GM21529 (cell line): Measurements from ENCODE around the gene MARCHF9.

Experiments
- ATAC-seq: cut with Tn5 transposase; IDR thresholded peaks from one replicate; pipeline ENCODE4 v1.9.1; 2021; ENCODE audit not compliant: unreplicated experiment

Gene MARCHF9

DNA sequence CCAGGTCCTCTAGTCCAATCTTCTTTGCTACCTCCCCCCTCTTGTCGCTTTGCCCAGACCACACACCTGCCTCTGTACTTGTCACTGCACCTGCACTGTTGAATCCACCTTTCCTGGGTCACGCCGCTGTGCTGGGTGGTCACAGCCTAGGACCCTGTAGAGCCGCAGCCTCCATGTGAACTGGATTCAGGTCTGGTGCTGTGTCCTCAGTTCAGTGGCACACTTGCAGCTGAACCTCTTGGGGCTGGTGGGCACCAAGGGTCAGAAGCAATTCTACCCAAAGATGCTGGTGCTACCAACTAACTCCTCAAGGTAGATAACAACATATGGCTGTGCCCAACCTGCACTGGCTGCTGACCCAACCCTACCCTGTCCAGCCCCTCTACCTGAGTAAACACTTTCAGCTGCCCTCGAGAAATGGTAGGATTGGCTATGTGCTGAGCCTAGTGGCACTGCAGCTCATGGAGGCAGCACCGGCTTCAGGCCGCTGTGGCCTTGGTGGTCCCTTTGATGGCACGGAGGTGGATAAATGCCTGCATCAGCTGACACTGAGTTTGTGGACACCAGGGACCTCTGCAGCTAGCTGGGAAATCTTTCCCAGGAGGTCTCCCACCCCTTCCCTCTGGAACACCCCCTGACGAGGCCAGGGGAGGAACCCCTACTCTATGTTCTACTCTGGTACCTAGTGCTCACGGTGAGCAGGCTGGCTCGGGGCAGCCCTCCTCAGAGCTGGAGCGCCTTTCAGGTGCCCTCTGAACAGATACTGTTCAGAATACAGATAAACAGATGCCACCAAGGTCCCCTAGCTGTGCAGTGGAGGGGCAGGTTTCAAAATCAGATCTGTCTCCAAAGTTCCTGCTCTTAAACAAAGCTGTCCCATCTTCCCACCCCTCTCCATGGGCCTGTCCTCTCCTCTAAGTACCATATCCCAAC lies 30.6 kb upstream of the MARCHF9 start:
- no peak for ATAC-seq

DNA sequence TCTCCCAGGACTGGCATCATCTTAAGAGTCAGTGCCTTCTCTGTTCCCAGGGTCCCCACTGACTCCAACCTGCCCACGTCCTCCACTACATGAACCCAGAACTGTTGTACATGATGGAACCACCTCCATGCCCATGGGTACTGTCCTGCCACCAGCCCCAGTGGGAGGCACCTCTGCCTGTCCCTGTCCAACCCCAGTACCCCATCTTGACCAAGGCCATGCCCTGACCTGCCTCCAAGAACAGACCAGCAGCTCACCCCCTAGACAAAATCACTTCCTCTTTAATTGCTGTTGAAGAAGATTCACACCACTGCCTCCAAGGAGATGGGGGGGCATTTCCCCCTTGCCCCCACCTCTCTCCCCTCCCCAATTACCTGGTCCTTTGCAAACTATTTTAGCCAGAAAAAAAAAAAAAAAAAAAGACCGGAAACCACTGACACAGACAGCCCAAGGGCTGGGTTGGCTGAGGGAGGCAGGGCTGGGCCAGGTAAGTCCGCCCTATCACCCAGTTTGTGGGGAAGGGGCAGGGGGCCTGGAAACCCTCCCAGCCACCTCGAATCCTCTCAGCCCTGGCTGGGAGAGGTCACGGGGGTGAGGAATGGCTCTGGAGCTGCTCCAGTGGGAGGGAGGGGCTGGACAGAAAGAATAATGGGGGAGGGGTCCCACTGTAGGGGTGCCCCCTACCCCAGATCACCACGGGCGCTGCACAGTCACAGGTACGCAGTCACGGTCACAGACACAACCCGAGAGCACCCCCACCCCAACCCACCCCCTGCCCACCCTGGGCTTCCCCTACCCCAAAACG lies 29.8 kb upstream of the MARCHF9 start:
- no peak for ATAC-seq

DNA sequence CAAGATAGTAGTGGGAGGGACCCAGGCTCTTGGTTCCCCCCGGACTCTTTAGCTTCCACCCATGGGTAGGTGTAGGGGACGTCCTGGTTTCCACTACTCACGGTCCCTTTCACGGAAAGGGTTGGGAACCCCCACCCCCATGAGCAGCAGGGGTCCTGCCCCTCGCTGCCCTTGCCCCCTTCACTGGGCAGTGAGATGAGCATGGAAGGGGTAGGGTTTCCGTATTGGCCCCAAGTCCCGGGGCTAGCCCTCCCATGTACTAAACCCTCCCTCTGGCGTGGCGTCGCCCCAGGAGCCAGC lies 29.1 kb upstream of the MARCHF9 start:
- no peak for ATAC-seq

DNA sequence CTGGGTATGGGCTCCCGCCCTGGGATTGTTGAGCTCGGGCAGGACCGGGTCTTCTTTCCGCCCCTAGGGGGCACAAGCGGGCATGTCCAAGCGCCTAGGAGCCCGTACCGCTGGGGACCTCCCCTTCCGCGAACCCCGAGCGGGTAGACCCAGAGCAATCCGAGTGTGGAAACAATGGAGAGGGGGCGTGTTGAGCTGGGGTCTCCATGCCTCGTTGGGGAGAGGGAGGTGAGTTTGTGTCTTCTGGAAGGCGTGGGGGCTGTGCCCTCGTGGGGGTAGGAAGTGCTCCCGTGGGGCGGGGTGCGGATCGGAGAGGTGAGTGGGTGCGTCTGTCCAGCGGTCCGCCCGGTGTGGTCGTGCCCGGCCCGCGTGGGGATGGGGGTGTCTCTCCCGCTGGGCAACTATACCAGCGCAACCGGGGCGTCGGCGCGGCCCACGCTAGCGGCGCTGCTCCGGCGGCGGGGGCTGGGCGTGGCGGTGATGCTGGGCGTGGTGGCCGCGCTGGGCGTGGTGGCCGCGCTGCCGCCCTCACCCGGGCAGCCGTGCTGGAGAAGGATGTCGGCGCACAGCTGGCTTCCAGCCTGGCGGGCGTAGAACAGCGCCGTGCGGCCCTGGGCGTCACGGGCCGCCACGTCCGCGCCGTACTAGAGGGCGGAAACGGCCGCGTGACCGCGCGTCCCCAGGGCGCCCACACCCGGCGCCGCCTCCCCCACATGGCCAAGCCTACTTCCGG lies 28.6 kb upstream of the MARCHF9 start:
- no peak for ATAC-seq

DNA sequence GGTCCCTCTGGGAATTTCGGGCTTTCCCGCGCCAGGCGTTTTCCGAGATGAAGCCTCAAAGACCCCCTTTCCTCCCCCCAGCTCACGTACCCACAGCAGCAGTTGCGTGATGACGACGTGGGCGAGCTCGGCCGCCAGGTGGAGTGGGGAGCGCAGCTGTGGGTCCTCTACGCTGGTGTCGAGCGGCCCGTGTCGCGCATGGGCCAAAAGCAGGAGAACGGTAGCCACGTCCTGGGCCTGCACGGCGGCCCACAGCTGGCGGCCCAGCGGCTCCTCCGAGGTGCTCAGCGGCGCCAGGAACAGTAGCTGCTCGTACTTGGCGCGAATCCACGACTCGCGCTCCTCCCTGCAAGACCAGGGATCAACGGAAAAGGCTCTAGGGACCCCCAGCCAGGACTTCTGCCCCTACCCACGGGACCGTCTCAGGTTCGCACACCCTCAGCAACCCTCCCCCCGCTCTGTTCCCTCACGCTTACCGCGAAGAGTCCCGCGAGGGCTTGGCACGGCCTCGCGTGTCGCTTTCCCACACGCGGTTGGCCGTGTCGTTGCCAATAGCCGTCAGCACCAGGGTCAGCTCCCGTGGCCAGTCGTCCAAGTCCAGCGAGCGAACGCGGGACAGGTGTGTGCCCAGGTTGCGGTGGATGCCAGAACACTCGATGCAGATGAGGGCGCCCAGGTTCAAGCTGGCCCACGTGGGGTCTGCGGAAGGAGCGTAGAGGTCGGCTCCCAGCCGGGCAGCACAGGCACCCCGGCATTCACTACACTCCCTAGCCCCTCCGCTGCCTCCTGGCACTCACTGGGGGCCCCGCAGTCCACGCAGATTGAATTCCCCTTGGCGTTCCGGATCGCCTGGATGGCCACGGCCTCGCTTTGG lies 27.8 kb upstream of the MARCHF9 start:
- ATAC-seq, result no peak

DNA sequence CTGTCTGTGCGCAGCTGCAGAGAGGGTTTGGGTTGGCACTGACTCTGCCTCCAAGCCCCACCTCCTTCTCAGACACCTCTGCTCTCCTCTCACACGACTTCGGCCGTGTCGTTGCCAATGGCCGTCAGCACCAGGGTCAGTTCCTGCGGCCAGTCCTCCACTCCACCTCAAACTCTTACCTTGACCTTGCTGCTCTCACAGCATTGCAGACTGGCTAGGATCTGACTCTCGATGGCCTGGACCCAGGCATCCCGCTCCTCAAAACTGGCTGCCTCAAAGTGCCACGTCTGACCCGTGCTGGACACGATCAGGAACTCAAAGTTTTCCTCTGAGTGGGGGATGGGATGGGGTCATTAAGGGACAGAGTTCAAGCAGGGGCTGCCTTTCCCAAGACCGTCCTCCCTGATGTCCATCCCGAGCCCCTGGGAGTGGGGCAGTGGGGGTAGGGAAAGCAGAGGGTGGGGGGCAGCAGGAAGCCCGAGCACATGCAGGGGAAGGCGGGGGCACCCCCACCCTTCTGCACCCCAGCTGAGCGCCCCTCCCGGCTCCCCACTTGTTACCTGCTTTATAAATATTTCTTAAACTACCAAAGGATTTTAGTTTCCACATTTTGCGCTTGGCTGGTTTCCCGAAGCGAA lies 27.0 kb upstream of the MARCHF9 start:
- ATAC-seq, result no peak

DNA sequence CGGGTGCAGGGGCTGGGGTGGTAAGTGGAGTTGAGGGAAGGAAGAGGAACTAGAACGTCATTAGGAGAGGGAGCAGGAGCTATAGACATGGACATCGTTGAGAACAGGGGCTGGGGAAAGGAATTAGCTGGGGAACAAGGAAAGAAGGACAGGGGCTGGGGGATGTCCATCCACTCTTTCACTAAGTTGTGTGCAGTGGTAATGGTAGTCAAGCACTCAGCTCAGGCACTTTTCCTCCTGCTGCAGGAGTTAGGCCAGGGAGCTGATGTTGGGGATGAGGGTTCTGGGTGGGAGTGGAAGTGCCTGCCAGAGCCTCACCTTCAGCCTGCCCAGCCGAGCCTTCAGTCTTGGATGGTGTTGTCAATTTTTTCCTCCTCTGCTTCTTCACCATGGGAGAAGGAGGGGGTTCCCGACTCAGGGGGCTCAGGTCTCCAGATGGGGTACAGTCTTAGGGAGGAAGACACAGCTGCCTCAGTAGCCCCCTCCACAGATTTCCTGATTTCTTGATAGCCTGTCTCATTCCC lies 25.5 kb upstream of the MARCHF9 start:
- no peak for ATAC-seq

DNA sequence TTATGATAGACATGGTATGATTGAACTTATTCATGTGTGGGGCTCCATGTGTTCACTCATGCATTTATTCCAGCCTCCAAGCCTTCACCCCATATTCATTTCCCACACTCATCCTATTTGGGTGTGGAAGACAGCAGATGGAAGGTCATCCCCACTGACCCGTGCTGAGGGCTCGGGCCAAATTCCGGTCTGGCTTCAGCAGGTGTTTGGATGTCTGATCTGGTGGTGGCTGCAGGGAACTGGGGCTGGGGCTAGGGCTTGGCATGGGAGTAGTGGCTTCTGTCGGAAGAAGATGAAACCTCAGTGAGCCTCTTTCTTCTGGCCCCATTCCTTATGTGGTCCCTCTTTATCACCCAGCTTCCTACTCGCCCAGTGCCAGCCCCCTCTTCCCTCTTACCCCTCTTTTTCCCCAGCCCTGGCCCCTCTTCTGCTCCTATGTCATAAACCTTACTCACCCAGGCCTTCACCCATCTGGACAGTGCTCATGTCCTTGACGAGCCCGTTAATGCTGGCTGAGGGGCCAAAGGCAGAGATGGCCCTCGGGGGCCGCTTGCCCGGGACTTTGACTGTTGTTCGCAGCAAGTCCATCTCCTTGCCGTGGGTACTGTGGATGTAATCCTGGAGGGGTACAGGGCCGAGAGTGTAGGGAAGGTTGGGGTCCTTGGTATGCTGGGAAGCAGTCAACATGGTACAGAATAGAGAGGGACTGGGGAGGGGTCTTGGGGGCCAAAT lies 24.4 kb upstream of the MARCHF9 start:
- ATAC-seq, result no peak

DNA sequence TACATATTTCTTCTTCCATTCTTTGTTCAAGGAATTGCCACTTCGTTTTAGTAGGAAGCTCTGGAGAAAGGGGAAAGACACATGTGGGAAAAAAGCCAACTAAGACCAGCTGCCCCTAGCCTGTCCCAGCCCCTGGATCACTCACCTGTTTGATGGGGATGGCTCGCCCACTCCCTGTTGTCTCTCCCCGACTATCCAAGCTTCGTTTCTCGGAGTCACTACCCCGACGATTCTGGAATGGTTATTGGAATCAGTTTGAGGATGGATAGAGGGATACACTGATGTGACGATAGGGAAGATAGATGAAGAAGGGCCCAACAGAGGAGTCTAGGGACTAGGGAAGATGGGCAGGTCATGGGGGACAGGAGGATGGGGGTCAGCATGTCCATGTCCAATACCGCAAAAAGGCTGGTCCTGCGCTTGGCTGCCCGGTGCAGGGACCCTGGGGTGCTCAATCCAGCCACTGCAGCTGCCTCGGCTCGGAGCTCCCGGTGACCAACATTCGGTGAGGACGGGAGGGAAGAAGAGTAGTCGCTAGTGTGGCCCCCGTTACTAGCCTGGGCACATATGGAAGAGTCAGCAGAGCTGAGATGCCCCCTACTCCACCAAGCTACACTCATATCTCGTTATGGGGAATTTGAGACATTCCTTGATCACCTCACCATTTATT lies 23.4 kb upstream of the MARCHF9 start:
- no peak for ATAC-seq

DNA sequence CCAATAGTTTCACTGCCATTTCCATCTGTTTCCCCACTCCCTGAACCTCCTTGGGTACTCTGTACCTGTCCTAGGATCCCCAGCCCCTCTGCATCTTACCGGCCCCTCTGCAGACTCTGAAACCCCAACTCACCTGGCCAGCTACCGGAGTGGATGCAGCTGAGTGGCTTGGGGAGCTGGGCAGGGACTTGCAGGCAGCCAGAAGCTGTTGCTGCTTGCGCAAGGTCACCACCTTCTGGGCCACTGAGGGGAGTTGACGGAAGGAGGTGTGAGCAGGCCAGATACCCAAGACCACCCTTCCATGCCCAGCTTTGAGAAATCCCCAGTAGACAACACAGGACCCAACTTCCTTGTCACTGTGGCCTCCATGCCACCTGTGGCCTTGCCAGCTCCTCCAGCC lies 22.6 kb upstream of the MARCHF9 start:
- no peak for ATAC-seq

DNA sequence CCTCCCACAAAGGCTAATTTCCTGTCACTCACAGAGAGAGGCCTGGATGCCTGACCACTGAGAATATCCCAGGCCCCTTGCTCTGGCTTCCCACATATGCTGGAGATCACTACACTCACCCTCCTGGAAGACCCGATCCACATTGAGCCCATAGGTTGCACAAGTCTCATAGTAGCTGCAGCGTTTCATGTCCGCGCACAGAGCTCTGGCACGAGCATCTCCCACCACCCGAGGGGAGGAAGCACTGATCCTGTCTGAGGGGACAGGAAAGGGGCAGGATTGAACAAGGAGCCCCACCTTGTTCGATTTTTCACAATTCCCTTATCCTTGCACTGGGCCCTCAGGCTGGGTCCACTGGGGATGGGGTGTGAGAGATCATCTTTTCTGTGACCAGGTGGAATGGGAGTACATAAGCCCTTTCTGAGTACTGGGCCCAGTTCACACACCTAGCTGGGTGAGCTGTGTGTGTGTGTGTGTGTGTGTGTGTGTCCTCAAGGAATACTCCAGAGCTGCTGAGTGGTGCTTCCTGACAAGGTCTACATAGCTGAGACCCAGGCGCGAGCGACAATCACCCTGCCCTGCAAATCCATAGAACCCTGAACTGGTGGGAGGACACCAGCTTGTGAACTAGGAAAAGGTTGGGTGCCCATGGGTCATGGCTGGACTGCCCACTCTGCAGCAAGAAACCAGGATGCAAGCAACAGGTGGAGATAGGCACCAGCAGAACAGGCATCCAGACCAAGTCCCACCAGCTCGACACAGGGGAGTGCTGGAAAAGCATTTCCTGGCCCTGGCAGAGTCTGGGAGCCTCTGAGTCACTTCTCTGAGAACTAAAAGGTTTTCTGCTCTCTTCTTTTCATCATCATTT lies 21.9 kb upstream of the MARCHF9 start:
- no peak for ATAC-seq

DNA sequence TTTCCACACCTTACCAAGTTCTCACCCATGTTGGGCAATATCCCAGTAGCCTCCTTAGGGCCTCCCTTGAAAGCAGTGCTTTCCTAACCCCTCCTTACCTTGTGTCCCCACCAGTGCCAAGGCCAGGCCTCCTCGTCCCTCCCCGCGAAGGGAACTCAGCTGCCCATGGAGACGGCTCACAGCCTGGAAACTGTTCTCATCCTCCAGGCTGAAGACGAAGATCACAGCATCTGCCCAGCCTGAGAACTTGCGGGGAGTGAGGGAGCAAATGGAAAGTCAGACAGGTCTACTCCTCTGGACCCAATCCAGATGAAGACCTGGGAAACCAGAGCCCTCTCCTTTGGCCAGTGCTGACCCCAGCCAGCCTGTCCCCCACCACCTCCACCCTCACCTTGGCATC lies 21.0 kb upstream of the MARCHF9 start:
- no peak for ATAC-seq

DNA sequence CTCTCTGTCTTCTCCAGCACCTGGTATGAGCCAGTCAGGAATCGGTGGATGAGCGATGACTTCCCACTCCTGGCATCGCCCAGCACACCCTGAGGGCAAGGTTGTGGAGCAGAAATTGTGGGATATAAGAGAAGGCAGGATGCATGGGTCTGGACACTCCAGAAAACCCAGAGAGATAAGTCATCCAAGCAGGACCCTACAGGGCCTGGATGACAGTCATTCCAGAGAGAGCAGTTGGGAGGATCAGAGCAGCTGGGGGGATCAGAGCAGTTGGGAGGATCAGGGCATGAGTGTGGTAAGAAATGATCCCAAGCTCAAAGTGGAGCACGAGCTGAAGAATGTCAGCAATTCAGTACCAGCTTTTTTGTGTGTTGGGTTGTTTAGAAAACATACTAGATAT lies 20.3 kb upstream of the MARCHF9 start:
- ATAC-seq, result no peak

DNA sequence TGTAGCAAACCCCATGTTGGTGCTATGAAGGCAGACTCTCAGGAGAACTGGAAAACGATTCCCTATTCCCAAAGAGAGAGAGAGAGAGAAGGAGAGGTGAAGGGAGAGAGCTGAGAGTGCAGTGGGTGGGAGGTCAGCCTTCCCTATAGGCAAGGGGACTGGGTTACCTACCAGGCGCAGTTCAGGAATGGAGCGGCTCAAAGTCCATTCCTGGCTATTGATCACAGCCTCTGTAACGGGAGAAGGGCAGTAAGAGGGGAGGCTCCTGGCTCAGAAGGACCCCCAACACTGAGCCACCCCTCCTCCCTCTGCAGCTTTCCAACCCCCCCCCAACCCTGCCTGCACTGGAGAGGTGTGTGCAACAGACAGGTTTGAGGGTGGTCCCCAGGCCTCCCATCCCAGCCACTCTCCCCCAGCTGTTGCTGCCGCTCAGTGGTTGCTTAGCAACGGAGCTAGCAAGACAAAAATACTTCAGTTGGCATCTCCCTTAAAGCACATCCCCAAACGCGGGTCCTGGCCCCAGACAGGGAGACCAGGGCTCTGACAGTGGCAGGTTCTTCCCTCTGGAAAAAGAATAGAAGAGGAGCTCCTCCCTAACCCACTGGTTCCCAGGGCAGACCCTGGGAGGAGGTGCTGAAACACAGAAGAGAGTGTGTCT lies 19.6 kb upstream of the MARCHF9 start:
- no peak for ATAC-seq

DNA sequence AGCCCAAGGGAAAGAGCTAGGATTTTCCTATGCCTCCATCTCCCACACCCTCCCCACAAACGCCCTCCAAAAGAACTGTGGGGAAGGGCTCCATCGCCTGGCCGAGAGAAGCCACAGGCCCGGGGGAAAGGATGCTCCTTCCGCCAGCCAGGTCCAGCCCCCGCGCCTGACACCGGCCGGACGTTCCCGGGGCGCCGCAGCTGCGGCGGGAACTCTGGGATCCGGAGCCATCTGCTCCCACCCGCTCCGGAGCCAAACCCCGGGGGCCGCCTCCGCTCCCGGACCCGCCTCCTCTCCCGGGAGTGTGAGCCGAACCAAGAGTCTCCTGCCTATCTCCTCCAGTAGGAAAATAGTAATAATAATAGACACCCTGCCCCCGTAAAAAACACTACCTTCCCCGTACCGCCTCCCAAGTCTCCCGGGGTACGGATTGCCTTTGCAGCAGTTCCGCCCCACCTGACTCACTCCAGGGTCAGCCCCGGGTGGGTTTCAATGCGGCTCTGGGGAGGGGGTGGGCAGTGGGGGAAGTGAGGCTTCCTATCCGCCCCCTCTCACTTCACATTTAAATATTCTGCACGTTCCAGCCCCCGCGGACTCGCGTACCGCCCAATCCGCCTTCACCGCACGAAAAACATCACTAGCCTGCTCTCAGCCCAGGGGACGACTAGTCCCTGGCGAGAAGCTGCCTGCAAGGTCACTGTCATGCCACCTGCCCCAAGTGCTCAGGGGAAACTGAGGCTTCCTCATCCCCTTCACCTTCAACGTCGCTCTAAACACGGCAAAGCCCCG lies 18.8 kb upstream of the MARCHF9 start:
- ATAC-seq, result no peak

DNA sequence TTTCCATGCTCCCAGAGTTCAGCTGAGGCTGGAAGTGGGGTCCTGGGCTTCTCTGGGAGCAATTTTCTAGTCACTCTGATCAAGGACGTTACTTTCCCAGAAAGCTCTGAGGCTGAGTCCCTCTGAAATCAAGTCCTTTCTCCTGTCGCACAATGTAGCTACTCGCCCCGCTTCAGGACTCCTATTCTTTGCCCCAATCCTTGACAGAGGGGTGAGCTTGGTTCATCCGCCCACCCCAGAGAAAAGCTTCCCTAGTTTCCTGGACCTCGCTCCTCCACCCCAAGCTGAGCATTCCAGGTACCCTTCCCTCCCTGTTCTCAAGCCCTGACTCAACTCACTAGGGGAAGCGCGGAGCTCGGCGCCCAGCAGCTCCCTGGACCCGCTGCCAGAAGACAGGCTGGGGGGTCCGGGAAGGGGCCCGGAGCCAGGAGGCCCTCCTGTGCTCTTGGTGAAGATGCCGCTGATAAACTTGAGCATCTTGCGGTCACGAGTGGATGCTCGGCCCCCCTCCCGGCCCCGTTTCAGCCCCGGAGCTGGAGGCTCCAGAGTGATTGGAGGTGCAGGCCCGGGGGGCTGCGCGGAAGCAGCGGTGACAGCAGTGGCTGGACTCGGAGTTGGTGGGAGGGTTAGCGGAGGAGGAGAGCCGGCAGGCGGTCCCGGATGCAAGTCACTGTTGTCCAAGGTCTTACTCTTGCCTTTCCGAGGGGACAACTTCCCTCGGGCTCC lies 18.0 kb upstream of the MARCHF9 start:
- no peak for ATAC-seq
